HG03060 (cell line): ENCODE data around the gene HHAT.

Experiments
- ATAC-seq: cut with Tn5 transposase; IDR thresholded peaks from one replicate; pipeline ENCODE4 v1.9.1; 2021; ENCODE audit warnings: low read depth, moderate number of reproducible peaks; ENCODE audit not compliant: unreplicated experiment

Gene HHAT

GRCh38 chr1:210477328-210477924 lies 148.7 kb downstream of the HHAT start:
- ATAC-seq, result no peak

- ATAC-seq, result no peak
Measured at GRCh38 chr1:210478820-210479219, 150.1 kb downstream of the HHAT start.

GRCh38 chr1:210482491-210482890 lies 153.8 kb downstream of the HHAT start:
- ATAC-seq, result no peak

GRCh38 chr1:210482945-210483617 lies 154.4 kb downstream of the HHAT start:
- no peak for ATAC-seq

- ATAC-seq, result no peak
Measured at GRCh38 chr1:210483821-210484220, 155.1 kb downstream of the HHAT start.

- ATAC-seq, result no peak
Measured at GRCh38 chr1:210487021-210487420, 158.3 kb downstream of the HHAT start.

- no peak for ATAC-seq
Measured at GRCh38 chr1:210489491-210489890, 160.8 kb downstream of the HHAT start.

- ATAC-seq, result no peak
Measured at GRCh38 chr1:210490781-210491180, 162.1 kb downstream of the HHAT start.

GRCh38 chr1:210496063-210496462 lies 167.4 kb downstream of the HHAT start:
- no peak for ATAC-seq

GRCh38 chr1:210499956-210500355 lies 171.3 kb downstream of the HHAT start:
- ATAC-seq, result no peak

- ATAC-seq, result no peak
Measured at GRCh38 chr1:210500831-210501230, 172.1 kb downstream of the HHAT start.

- ATAC-seq, result no peak
Measured at GRCh38 chr1:210504286-210504685, 175.6 kb downstream of the HHAT start.

- ATAC-seq, result no peak
Measured at GRCh38 chr1:210505601-210506496, 177.1 kb downstream of the HHAT start.

GRCh38 chr1:210506689-210507088 lies 178.0 kb downstream of the HHAT start:
- no peak for ATAC-seq

GRCh38 chr1:210516092-210516656 lies 187.5 kb downstream of the HHAT start:
- ATAC-seq, result no peak

GRCh38 chr1:210516697-210517459 lies 188.2 kb downstream of the HHAT start:
- ATAC-seq, result no peak

- ATAC-seq, result no peak
Measured at GRCh38 chr1:210523830-210524229, 195.1 kb downstream of the HHAT start.

- no peak for ATAC-seq
Measured at GRCh38 chr1:210525716-210526454, 197.2 kb downstream of the HHAT start.

- ATAC-seq, result no peak
Measured at GRCh38 chr1:210527091-210527490, 198.4 kb downstream of the HHAT start.
